ENCODE measurements around the gene BTRC.

- TF ChIP-seq EP300 (IDR thresholded peaks at IDR 0.05) (no peak), POLR2AphosphoS5 (IDR thresholded peaks at IDR 0.05) (no peak), POLR2A (IDR thresholded peaks at IDR 0.05) (no peak)
- TF ChIP-seq, protein P1, sequence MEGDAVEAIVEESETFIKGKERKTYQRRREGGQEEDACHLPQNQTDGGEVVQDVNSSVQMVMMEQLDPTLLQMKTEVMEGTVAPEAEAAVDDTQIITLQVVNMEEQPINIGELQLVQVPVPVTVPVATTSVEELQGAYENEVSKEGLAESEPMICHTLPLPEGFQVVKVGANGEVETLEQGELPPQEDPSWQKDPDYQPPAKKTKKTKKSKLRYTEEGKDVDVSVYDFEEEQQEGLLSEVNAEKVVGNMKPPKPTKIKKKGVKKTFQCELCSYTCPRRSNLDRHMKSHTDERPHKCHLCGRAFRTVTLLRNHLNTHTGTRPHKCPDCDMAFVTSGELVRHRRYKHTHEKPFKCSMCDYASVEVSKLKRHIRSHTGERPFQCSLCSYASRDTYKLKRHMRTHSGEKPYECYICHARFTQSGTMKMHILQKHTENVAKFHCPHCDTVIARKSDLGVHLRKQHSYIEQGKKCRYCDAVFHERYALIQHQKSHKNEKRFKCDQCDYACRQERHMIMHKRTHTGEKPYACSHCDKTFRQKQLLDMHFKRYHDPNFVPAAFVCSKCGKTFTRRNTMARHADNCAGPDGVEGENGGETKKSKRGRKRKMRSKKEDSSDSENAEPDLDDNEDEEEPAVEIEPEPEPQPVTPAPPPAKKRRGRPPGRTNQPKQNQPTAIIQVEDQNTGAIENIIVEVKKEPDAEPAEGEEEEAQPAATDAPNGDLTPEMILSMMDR (IDR thresholded peaks at IDR 0.05), result no peak
These were observed 127.3 kb downstream of the BTRC start for GRCh38 chr10:101481256-101481655.

All from sigmoid colon (tissue), 4 donors.